Fibroblast of villous mesenchyme (primary cell): Measurements from ENCODE around the gene CXorf58. TPM values are rescaled to one million over a fixed set of nuclear protein-coding genes. Genes with fewer than 3 reads are reported as not detected.
"Not testable (repeated sequence)": the region's sequence is repeated elsewhere in the genome, so short reads cannot be mapped to it uniquely, and the experiment has no call there.

Experiments used
- DNase-seq: peaks from one replicate; pipeline ENCODE4 v3.0.0-alpha.2; 2010; ENCODE audit warnings: low read depth
- H3K4me3 ChIP-seq: 2 replicates; pipeline ENCODE4 v1.5.1; 2011; ENCODE audit warnings: low read depth, mild to moderate bottlenecking, low read length
- total RNA-seq: library from RNA; depleted of rRNA; stranded (reverse); fragments of >200 nt; gene quantifications from 2 replicates; pipeline ENCODE4 v1.2.3, GENCODE V29; 2012
- TF ChIP-seq, protein P1 (sequence below): IDR thresholded peaks from 2 replicates; pipeline ENCODE4 v1.5.1; 2012; ENCODE audit warnings: low read depth, mild to moderate bottlenecking, low read length; ENCODE audit not compliant: insufficient read depth

Gene CXorf58
- total RNA-seq, 1 donor, result not detected

DNA sequence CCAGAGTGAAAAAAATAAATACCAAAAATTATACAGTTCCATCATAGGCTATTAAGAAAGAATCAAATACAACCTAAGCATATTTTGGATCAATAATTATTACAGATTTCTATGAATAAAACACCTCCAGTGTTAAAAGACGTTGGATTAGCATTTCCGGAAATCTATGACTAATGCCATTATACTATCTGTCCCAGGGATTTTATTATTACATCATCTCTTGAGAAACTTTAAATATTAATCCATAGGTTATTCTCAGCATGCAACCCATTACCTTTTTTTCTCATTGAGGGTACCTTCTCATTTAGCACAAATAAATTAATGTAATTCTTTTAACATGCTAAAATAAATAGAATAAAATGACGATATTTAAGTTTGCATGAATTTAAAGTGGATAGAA lies 44.6 kb downstream of the CXorf58 start:
- TF ChIP-seq, protein P1, sequence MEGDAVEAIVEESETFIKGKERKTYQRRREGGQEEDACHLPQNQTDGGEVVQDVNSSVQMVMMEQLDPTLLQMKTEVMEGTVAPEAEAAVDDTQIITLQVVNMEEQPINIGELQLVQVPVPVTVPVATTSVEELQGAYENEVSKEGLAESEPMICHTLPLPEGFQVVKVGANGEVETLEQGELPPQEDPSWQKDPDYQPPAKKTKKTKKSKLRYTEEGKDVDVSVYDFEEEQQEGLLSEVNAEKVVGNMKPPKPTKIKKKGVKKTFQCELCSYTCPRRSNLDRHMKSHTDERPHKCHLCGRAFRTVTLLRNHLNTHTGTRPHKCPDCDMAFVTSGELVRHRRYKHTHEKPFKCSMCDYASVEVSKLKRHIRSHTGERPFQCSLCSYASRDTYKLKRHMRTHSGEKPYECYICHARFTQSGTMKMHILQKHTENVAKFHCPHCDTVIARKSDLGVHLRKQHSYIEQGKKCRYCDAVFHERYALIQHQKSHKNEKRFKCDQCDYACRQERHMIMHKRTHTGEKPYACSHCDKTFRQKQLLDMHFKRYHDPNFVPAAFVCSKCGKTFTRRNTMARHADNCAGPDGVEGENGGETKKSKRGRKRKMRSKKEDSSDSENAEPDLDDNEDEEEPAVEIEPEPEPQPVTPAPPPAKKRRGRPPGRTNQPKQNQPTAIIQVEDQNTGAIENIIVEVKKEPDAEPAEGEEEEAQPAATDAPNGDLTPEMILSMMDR, result no peak
- DNase-seq, result no peak
- no peak overlapping the region for H3K4me3 ChIP-seq

DNA sequence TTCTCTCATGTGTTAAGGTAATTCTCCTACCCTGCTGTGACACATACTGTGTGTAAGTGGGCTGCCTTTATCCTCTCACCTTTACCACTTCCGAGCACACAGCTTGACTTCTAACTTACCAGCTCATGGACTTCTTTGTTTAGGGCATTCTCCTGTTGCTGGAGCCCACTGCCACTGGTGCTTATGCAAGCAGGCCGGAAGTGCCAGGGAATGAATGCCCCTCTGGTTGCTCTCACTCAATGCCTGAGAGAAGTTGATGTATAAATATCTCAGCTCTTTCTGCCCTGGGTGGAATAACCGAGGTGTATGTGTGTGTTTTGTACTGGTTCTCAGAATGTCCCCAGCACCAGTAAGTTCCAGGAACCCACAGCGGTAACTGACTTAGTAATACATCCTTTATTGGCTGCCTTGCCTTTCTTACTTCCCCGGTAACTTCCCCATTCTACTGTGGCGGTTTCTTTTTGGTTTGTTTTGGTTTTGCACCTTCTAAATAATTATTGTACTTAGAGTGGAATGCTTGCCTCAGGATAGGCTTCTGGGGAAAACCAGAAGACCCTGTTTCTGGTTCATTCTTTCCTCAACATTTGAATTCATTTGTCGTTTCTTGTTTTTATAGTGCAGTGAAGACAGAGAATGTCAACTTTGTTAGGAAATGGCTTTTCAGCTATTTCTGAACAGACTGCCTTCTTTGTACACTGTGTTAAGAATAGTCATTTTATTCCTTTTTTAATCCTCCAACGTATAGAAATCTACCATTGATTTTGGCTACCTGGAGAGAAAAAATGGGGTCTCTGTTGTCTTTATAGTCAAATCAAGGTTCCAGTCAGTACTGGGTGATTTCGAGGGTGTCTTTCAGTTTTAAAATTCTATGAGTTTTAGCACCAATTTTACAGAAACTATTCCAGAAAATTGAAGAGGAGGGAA lies 45.4 kb downstream of the CXorf58 start:
- H3K4me3 ChIP-seq, result no peak overlapping the region
- TF ChIP-seq, protein P1, result no peak
- DNase-seq, result no peak

DNA sequence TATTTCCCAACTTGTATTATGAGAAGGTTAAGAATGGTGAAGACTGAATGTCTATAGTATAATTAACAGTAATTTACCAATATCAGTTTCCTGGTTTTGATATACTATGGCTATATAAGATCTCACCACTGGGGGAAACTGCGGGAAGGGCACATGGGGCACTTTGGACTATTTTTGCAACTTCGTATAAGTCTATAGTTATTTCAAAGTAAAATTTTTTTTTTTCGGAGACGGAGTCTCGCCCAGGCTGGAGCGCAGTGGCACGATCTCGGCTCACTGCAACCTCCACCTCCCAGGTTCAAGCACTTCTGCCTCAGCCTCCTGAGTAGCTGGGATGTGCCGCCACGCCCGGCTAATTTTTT lies 46.1 kb downstream of the CXorf58 start:
- TF ChIP-seq, protein P1, result no peak
- no peak overlapping the region for H3K4me3 ChIP-seq
- DNase-seq, result no peak

DNA sequence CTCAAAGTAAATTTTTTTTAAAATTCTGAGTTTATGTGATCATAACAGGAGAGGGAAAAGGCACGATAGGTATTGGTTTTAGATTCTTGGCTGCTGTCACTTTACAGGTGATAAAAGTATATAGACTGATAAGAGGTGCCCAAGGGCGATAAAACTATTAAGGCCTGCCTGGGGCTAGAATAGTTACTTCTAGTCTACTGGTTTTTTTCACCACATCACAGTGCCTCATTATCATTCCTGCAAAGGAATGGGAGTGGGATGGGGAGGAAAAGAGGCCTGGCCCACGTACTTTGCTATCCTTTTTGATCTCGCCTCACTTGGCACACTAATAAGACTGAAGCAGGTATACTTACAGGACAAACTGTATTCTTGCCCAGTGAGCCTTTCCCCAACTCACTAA lies 46.6 kb downstream of the CXorf58 start:
- H3K4me3 ChIP-seq, result no peak overlapping the region
- TF ChIP-seq, protein P1, result no peak
- DNase-seq, result no peak

DNA sequence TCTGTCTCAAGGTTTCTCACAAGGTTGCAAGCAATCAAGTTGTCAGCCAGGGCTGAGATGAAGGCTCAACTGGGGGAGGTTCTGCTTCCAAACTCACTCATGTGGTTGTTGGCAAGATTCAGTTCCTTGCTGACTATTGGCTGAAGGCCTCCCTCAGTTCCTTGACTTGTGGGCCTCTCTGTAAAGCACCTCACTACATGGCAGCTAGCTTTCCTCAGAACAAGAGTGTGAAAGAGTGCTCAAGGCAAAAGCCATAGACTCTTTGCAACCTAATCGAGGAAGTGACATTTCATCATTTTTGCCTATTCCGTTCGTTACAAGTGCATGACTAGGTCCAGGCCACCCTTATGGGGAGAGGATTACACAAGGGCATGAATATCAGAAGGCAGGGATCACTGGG lies 52.0 kb downstream of the CXorf58 start:
- TF ChIP-seq, protein P1, result no peak
- no peak for DNase-seq
- H3K4me3 ChIP-seq, result no peak overlapping the region

DNA sequence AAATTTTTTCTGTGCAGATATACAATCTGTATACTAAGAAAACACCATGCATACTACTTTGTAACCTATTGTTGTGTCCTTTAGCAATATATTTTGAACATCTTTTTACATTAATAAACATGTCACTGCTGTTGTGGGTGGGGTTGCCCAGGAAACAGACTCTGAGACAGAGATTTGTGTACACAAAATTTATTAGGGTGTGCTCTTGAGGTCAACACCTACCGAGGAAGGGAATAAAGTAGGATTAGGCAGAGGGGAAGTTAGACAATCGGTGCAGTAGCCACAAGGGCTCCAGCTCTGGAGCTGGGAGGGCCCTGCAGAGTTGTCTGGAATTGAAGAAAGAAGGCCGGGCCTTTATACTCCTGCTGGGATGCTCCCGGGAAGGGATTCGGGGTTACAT lies 56.4 kb downstream of the CXorf58 start:
- no peak overlapping the region for H3K4me3 ChIP-seq
- peak; percentile 30 for DNase-seq
- TF ChIP-seq, protein P1, result no peak

DNA sequence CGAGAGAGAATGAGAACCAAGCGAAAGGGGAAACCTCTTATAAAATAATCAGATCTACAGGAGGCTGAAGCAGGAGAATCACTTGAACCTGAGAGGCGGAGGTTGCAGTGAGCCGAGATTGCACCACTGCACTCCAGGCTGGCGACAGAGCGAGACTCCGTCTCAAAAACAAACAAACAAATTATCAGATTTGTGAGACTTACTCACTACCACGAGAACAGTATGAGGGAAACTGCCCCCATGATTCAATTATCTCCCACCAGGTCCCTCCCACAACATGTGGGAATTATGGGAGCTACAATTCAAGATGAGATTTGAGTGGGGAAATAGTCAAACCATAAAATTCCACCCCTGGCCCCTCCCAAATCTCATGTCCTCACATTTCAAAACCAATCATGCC lies 57.8 kb downstream of the CXorf58 start:
- H3K4me3 ChIP-seq, DNase-seq: not testable (repeated sequence)
